Measurements from ENCODE around the gene APLN.

APLN gene

DNA sequence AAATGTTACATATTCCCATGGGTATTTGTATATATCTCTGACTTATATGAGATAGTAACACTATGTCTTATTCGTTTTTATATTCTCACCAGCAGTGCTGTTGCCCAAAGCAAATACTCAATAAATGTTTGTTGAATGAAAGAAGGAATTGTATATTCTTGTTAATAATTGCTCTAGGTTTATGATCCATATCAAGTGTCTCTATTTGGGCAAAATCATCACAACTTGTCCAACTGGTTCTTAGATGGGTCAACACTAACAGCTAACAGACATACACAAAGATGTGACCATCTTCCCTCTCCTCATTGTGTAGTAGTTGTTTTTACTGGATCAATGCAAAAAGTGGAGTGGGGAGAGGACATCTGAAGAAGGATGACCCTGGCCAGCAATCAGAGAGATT is 6.6 kb upstream of the APLN start:
- DNase-seq (ENCODE audit: low read depth) = no peak

DNA sequence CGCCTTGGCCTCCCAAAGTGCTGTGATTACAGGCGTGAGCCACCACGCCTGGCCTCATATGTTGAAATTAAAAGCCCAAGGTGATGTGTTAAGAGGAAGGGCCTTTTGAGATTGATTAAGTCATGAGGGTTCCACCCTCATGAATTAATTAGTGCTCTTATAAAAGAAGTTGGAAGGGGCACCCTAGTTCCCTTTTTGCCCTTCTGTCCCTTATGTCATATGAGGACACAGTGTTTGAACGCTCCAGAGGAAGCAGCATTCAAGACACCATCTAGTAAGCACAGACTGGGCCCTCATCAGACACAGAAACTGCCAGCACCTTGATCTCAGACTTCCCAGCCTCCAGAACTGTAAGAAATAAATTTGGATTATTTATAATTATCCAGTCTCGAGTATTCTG is 5.1 kb upstream of the APLN start:
- DNase-seq (ENCODE audit: low read depth) = no peak

DNA sequence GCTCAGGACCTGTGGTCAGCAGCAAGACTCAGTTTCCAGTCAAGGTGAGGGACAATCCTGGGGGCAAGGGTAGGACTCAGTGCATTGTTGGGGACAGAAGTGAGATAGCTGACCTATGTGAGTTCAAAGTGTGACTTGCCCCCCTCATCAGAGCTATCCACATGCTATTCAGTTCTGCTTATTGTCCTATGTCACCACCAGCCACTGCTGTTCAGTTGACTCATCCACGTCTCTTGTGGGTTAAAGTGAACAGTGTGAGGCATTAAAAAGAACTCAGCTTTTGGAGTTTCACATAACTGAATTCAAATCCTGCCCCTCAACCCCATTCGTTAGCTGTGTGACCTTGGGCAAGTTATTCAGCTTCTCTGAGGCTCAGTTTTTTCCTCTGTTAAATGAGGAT is 4.4 kb upstream of the APLN start:
- no peak for DNase-seq (ENCODE audit: low read depth)

- DNase-seq (ENCODE audit: low read depth) = no peak
These were observed 3.7 kb upstream of the APLN start for GRCh38 chrX:129658429-129658828.

DNA sequence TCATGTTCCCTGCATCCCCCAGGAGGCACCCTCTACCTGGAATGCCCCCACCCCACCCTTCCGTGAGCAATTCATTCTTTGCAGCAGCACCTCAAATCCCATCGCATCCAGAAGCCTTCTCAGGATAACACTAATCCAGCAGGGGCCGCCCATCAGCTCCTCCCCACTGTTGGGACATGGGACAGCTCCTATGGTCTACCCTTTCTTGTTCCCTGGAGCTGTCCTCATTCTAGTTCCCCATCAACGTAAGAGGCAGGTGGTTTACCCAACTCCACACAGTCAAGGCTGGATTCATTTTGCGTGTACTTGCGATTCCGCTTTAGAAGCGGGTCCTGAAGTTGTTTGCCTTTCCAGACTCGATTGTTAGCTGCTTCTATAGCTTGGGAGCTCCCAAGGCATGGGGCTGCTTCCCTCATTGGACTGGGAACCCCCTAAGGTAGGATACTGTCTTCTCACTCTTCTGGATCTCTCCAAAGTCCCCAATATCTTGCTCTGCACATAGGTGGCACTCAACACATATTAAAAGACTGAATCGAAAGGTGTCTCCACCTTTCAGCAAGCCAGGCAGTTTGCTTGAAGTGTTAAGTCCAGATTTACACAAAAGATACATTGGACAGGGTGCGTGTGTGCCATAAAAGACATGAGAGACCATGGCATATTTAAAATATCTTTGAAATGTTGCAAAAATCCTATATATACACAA is 942 bp upstream of the APLN start:
- DNase-seq (ENCODE audit: low read depth) = no peak

DNA sequence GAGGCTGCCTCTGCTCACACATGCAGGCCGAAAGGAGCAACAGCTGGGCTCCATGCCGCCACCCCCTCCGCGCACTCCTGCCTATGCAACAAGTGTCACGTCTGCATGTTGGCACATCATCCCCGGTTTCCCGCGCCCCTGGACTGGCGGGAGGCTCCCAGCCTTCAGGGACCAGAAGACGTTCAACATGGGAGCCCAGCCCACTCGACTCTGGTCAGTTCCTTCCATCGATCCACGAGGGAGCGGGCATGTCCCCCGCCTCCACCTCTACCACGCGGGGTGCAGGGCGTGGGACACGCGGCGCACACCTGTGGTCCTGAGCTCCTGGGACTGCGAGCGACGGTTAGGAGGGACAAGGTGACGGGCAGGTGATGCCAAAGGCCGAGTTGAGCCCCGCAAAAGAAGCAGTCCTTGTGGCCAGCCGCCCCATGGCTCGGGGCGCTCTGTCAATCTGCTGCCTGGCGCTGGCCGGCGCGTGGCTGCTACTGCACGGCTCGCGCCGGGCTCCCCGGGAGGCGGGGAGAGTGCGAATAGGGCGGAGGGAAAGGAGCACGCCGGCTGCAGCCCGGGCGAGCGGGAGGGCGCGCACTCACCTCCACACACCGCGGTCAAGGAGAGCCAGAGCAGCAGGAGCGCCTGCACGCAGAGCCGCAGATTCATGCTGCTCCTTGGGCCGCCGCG is 645 bp downstream of the APLN start:
- DNase-seq (ENCODE audit: low read depth) = no peak

- no peak for DNase-seq (ENCODE audit: low read depth)
These were observed 1.4 kb downstream of the APLN start for GRCh38 chrX:129653181-129653970.

DNA sequence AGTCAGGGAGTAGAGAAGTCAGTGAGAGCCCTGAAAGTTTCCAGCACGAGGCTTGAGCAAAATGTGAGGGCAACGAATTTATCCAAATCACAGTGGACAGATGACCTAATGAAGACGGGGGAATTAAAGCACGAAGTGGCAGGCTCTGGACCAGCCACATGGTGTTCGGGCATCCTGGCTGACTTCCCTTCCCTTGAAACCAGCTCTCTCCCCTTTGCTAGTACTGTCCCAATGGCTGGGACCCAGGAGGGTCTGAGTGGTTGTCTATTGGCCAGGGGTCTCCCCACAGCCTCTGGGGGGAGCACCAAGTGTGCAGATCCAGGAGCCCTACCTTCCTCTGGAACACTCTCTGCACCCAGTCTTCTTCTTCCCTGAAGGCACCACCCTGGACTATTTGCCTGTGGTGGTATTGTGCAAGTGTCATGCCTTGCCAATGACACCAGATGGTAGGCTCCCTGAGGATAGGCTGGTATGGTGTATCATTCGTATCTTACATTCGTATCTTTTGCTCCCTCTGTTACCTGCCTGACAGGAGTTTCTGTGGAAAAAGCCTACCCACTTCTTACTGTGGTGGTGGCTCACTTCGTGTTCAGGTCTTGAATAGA is 2.1 kb downstream of the APLN start:
- no peak for DNase-seq (ENCODE audit: low read depth)

- DNase-seq (ENCODE audit: low read depth) = no peak
These were observed 2.8 kb downstream of the APLN start for GRCh38 chrX:129651756-129652564.

DNA sequence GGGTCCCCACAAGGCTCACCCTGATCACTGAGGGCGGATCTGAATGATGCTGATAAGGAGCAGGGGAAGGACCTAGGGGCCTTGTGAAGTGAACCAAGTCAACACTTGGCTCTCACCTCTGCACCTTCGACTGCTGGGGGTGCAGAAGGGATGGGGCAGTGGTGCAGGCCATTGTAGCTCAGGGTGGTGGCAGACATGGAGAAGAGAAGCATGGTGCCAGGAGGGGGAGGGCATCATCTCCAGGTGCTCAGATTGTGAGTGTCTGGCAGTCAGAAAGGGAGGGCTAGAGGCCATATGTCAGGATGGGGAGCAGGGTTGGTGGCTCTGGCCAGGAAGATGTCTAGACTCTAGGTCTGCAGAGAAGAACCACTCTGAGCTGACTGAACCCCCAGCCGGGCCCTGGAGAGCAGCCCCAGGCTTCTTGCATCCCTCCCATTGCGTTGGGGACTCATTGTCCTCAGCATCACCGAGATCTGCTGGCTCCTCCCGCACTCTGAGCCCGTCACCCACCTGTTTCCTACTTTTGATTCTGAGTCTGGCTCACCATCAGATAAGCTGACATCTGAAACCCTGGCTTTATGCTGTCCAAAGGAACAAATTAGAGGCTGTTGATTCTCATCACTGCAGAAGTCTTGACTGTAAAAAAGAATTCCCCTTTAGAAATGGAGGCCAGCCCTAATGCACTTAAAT is 3.8 kb downstream of the APLN start:
- DNase-seq (ENCODE audit: low read depth) = no peak

- DNase-seq (ENCODE audit: low read depth) = no peak
These were observed 4.5 kb downstream of the APLN start for GRCh38 chrX:129650183-129650689.

DNA sequence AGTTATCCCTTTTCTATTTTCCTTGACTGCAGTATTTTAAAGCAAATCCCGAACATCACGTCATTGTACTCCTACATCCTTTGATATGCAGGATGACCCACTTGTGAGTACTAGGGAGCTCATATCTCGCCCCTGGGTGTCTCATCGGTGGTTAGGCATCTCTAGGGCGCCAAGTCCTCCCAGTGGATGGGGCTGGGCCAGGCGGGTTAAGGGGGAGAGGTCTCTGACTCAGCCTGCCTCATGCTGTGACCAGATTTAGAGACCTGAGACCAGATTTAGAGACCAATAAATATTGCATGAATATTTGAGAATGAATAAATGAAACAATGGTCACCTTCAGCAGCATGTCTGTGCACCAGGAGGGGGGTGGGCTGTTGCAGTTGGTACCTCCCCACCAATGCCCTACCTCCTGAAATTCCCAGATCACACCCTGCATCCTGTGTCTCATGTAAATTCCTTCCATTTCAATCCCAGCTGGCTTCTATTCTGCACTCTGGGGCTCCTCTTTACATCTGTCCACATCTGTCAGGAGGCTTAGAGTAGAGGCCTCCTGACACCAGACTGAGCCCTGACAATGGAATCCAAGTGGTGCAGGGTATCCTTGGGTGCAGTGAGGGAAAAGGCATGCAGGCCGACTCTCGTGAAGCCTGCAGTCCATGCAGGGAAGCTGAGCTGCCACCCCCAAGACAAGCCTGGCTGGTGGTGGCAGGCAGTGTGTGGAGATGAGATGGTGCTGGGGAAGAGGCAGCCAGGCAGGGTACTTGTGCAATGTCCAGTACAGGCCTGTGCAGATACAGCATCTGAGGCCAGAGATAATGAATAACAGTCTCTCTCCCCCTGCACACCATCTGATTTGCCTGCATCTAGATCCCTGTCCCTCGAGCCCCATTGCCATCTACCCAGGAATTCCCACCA is 5.2 kb downstream of the APLN start:
- DNase-seq (ENCODE audit: low read depth) = no peak

GRCh38 chrX:129648514-129649267 is 6.1 kb downstream of the APLN start:
- no peak for DNase-seq (ENCODE audit: low read depth)

GRCh38 chrX:129647418-129648410 is 7.0 kb downstream of the APLN start:
- DNase-seq (ENCODE audit: low read depth) = no peak

DNA sequence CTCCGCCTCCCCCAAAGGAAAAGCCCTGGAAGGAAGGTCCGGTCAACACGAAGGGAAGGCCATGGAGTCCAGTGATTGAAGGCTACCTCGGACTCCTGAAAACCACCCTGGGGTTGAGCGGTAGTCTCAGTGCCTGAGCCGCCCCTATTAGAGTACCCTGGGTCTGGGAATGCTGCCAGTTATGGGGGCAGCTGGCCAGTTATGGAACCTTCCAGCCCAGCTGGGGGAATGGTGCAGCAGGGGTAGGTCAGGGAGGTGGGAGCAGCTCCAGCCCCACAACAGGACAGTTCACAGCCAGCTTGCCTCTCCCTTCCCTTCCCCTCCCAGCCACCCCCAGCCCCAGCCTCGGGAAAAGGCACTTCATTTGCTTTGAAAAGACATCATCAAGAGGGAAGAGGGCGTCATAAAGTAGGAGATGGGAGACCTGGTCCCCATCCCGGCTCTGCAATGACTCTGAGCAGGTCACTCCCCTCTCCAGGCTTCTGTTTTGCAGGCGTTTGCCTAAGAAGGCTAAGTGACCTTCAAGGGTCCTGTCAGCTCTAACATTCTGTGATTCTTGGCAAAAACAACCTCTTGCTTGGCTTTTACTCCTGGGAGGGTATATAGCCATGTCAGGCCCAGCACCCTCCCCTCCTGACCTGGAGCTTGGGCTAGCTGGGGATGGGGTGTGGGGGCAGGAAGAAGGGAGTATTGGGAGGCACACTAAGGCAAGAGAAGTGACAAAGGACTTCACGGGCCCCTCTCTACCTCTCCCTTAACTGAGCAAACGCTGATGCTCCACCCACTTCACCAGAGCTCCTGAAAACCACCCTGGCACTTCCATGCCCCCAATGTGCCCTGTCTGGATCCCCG is 8.0 kb downstream of the APLN start:
- DNase-seq (ENCODE audit: low read depth) = no peak

DNA sequence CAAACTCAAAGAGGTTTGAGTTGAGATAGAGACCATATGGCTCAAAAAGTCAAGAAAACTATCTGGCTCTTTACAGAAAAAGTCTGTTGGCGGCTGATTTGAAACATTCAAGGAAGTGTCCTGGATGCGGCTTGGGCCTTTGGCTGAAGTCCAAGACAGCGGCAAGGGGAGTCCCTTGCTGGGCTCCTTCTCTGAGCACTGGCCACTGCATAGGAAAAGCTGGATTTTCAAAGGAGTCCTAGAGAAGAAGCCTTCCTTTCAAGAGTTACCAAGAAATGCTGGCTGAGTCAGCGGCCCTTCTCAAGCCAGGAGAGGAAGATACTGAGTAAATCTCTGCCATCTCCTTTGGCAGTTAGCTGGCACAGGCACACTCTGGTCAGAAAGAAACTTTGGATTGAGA is 12.1 kb downstream of the APLN start:
- no peak for DNase-seq (ENCODE audit: low read depth)

DNA sequence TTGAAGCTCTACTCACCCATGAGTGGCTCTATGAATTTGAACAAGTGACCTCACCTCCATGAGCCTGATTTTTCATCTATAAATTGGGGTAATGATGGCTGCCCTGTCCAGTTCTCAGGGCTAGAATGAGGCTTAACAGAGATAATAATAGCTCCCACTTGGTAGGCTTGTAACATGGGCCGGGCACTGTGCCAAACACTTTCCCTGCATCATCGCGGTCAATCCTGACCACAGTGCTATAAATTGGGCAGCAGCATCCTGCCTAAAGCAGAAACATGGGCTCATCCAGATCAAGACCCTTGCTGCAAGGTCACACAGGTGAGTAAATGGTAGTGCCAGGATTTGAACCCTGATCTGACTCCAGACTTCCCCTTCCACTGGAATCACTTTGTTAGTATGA is 12.8 kb downstream of the APLN start:
- no peak for DNase-seq (ENCODE audit: low read depth)

All from stimulated activated CD8-positive, alpha-beta memory T cell treated with anti-CD3 and anti-CD28 coated beads, Interleukin-7, amount 100 ng/mL, for 24 hours (primary cell).